Measurements from ENCODE around the gene FAM20A. TPM values are rescaled to one million over a fixed set of nuclear protein-coding genes. Genes with fewer than 3 reads are reported as not detected.

The FAM20A gene
- total and polyA plus RNA-seq, 2 of the 8 experiments (the other 6 are each of a cell fraction or from before 2014, with no cell fraction given): 3.6 to 11.9 TPM

- Histone ChIP-seq H3K4ac (replicated peaks; ENCODE audit: insufficient read length, low read depth, low read length) (no peak overlapping the region), H3K14ac (ENCODE audit: insufficient read length) (no peak overlapping the region), H3K4me3 (ENCODE audit: extremely low read depth in 1 of 4, insufficient read depth in 2 of 4, low read depth in 3 of 4, low read length in 4 of 4) (no peak overlapping the region), H3K56ac (replicated peaks; ENCODE audit: insufficient read length, low read depth, low read length) (no peak overlapping the region), H2BK20ac (ENCODE audit: low read length) (no peak overlapping the region), H4K91ac (replicated peaks; ENCODE audit: insufficient read length, low read length) (no peak overlapping the region), H4K8ac (ENCODE audit: extremely low read depth, insufficient read depth, low read length) (no peak overlapping the region), H3K23ac (ENCODE audit: insufficient read length) (no peak overlapping the region), H3K4me1 (replicated peaks in 1 of 4; ENCODE audit: control insufficient read depth in 3 of 4, insufficient read depth in 4 of 4, low read length in 3 of 4) (no peaks in the 10 kb centered on the region), H2AFZ (ENCODE audit: low read length) (no peak overlapping the region), H3K9me3 (ENCODE audit: insufficient read depth in 2 of 2, low read depth in 1 of 2, low read length in 1 of 2) (no peaks in the 10 kb centered on the region), H3K18ac (ENCODE audit: extremely low read depth, low read length) (no peak overlapping the region), H3K23me2 (ENCODE audit: low read depth, low read length) (no peaks in the 10 kb centered on the region), H3K79me2 (ENCODE audit: control insufficient read depth in 1 of 2, insufficient read depth in 2 of 2, low read length in 2 of 2) (no peaks in the 10 kb centered on the region), H3K27ac (ENCODE audit: low read depth, low read length) (no peak overlapping the region), H3K4me2 (ENCODE audit: insufficient read depth in 1 of 2, low read depth in 2 of 2, low read length in 2 of 2) (no peak overlapping the region), H4K5ac (ENCODE audit: insufficient read length, low read depth, low read length) (no peak overlapping the region), H3K79me1 (ENCODE audit: low read depth, low read length) (no peaks in the 10 kb centered on the region; the same call in 1 of the 2 replicates), H2BK120ac (replicated peaks; ENCODE audit: low read depth, low read length) (no peak overlapping the region), H3K27me3 (replicated peaks in 1 of 4; ENCODE audit: control insufficient read depth in 3 of 4, extremely low read depth in 1 of 4, insufficient read depth in 3 of 4, low read length in 3 of 4) (no peaks in the 10 kb centered on the region), H4K20me1 (replicated peaks in 1 of 2; ENCODE audit: control insufficient read depth in 1 of 2, insufficient read depth in 2 of 2, low read length in 2 of 2) (peaks cover 0 to 5% of the 10 kb centered on the region in 2 experiments), H2BK5ac (ENCODE audit: low read depth, low read length) (no peak overlapping the region), H3K9ac (replicated peaks in 1 of 4; ENCODE audit: extremely low read depth in 1 of 4, low read depth in 3 of 4, low read length in 3 of 4) (no peak overlapping the region), H2BK12ac (ENCODE audit: low read depth, low read length) (no peak overlapping the region), H2AK5ac (ENCODE audit: low read depth, low read length) (no peak overlapping the region), H2BK15ac (ENCODE audit: low read length) (no peak overlapping the region), H3K36me3 (ENCODE audit: control insufficient read depth in 2 of 4, insufficient read depth in 4 of 4, low read length in 3 of 4) (peaks cover 9 to 58% (median 19%) of the 10 kb centered on the region in 4 experiments; a peak in 7 of 8 replicates)
- TF ChIP-seq ATF3 (IDR thresholded peaks at IDR 0.05; ENCODE audit: insufficient read depth, low read depth, low read length): no peak
- no peak for TF ChIP-seq RBBP5 (IDR thresholded peaks at IDR 0.05; ENCODE audit: borderline replicate concordance, low read depth, low read length)
- no peak for TF ChIP-seq ATF2 (IDR thresholded peaks at IDR 0.05; ENCODE audit: low read length)
- no peak for TF ChIP-seq ZNF274 (IDR thresholded peaks at IDR 0.05; ENCODE audit: borderline replicate concordance, extremely low read depth, low read length)
- TF ChIP-seq SIX5 (IDR thresholded peaks at IDR 0.05; ENCODE audit: low read depth, low read length): no peak
- no peak for TF ChIP-seq ASH2L (IDR thresholded peaks at IDR 0.05; ENCODE audit: low read length)
- TF ChIP-seq CBX5 (IDR thresholded peaks at IDR 0.05; ENCODE audit: low read depth, low read length): no peak
- no peak for TF ChIP-seq KDM4A (IDR thresholded peaks at IDR 0.05; ENCODE audit: low read depth, low read length, severe bottlenecking)
- no peak for TF ChIP-seq HDAC6 (IDR thresholded peaks at IDR 0.05; ENCODE audit: low read depth, low read length)
- TF ChIP-seq POLR2AphosphoS5 (IDR thresholded peaks at IDR 0.05; ENCODE audit: low read depth, low read length): no peak; the same call in 1 of the 2 replicates
- FAIRE-seq: no peak
- 95% methylated on average over 6 of the region's 6 CpGs; no CpG with 5 or more reads in 1 of the 2 experiments for WGBS, 2 experiments (ENCODE audit: extremely low coverage in 1 of 2, insufficient coverage in 1 of 2, insufficient read length in 1 of 2, insufficient replicate concordance in 2 of 2, low coverage in 1 of 2, low lambda C conversion rate in 2 of 2, missing lambda C conversion rate in 1 of 2)
- CTCF ChIA-PET (ENCODE audit: partially characterized antibody): interaction anchor here (0.9 to 1.8 kb wide), 3 partner anchors 8 to 60 kb away, joined by 3 to 5 read pairs (median 5); no protein-coding TSS in a partner anchor
- DNase-seq (ENCODE audit: low read depth in 1 of 2, low spot score in 2 of 2): no peak
- POLR2A ChIA-PET (ENCODE audit: partially characterized antibody): interaction anchor here (1.2 kb wide), 1 partner anchor 26 kb away, joined by 3 read pairs; no protein-coding TSS in a partner anchor
Measured at GRCh38 chr17:68541816-68542215, 59.4 kb downstream of the FAM20A start.
